IPS-18c (cell line): Measurements from ENCODE around the gene SOWAHB.
"Not testable (repeated sequence)": the region's sequence is repeated elsewhere in the genome, so short reads cannot be mapped to it uniquely, and the experiment has no call there.

Experiments
- H3K4me3 ChIP-seq: 2 replicates; pipeline ENCODE4 v1.7.0; 2013; ENCODE audit warnings: low read depth, mild to moderate bottlenecking, low read length, moderate library complexity; ENCODE audit not compliant: insufficient read depth
- H3K9me3 ChIP-seq: one replicate; pipeline ENCODE4 v1.6.1; 2013; ENCODE audit warnings: mild to moderate bottlenecking, low read length, moderate library complexity; ENCODE audit not compliant: control insufficient read depth, insufficient read depth

SOWAHB gene

DNA sequence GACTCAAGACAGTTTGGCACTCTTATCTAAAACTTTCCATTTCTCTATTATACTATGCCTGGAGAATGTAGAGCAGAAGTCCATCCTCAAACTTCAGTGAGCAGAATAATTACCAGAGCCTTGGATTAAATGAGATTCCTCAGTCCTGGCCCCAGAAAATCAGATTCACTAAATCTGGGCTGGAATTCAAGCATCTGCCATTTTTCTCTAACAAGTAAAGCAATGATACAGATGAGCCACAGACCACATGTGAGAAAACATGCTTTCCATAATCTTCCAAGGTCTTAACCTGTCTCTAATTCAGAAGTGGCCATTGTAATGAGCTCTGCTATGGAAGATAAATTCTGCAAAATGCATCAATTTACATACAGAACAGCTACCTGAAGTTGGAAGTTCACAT lies 25.4 kb downstream of the SOWAHB start:
- no peaks in the 10 kb centered on the region for H3K9me3 ChIP-seq
- H3K4me3 ChIP-seq, result no peak overlapping the region

DNA sequence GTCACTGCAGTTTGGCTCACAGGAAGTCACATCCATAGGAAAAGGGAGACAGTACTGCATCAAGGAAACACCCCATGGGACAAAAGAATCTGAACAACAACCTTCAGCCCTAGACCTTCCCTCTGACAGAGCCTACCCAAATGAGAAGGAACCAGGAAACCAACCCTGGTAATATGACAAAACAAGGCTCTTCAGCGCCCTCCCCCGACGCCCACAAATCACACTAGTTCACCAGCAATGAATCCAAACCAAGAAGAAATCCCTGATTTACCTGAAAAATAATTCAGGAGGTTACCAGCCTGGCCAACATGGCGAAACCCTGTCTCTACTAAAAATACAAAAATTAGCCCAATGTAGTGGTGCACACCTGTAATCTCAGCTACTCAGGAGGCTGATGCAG lies 29.2 kb downstream of the SOWAHB start:
- H3K4me3 ChIP-seq, H3K9me3 ChIP-seq: not testable (repeated sequence)

DNA sequence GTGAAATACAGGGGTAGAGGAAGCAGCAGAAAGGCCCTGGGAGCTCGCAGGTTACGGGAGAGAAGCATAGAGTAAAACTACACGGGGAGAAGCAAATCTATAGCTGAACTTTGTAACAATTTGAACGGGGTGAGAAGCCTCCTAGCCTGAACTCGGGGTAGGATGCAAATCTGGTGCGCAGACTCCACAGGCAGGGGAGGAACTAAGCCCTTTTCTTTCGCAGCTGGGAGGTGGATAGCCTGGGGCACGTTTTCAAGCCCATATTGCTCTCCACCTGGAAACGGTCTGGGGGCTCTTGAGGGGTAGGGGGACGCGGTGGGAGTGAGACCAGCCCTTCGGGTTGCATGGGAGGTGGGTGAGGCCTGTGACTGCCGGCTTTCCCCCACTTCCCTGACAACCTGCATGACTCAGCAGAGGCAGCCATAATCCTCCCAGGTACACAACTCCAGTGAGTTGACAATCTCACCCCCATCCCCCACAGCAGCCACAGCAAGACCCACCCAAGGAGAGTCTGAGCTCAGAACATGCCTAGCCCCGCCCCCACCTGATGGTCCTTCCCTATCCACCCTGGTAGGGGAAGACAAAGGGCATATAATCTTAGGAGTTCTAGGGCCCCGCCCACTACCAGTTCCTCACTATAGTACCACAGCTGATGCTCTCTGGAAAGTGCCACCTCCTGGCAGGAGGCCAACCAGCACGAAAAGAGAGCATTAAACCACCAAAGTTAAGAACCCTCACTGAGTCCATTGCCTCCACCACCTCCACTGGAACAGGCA lies 29.9 kb downstream of the SOWAHB start:
- Histone ChIP-seq H3K9me3 (no peaks in the 10 kb centered on the region), H3K4me3 (no peak overlapping the region)

DNA sequence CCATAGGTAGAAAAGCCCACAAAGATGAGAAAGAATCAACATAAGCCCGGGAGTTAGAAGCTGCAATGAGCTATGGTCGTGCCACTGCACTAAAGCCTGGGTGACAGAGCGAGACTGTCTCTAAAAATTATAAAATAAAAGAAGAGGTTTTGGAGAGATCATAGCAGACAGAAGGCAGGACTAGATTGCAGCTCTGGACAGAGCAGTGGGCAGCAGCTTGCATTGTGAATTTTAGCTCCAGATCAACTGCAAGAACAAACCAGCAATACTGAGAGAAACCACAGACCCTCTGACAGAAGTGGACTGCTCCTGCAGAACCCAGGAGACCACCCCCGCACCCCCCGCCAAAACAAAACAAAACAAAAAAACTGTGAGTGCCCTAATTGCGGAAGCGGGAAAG lies 30.6 kb downstream of the SOWAHB start:
- H3K9me3 ChIP-seq, result no peaks in the 10 kb centered on the region
- no peak overlapping the region for H3K4me3 ChIP-seq

DNA sequence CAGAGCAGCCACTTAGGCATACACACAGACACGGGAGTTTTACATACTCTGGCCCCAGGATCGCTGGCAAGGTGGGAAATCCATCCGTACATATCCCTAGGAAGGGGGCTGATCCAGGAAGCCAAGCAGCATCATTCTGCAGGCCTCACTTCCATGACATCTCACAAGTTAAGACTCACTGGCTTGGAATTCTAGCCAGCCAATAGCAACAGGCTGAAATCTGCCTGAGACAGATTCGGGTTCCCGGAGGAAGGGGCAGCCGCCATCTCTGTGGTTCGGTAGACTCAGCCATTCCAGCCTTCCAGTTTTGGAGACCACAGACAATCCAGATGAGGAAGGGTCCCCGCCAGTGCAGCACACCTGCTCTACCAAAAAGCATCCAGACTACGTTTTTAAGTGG lies 31.3 kb downstream of the SOWAHB start:
- Histone ChIP-seq H3K9me3 (no peaks in the 10 kb centered on the region), H3K4me3 (no peak overlapping the region)

DNA sequence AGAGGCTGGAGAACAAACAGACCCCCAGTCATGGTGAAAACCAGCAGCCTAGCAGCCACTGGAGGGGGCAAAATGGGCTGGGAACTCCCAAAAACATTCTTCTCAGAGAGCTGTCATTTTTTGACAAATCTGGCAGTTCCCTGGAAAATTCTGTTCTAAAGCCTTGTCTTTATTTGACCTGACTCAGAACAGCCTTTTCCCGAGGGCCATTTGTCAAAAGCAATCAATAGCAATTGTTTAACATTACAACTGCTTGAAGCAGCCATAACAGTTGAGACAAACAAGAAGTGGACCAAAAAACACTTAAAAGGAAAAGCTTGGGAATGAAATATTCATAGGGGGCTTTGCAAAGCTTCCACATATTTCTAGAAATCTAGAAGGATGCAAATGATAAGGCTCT lies 39.6 kb downstream of the SOWAHB start:
- no peaks in the 10 kb centered on the region for H3K9me3 ChIP-seq
- H3K4me3 ChIP-seq, result no peak overlapping the region

DNA sequence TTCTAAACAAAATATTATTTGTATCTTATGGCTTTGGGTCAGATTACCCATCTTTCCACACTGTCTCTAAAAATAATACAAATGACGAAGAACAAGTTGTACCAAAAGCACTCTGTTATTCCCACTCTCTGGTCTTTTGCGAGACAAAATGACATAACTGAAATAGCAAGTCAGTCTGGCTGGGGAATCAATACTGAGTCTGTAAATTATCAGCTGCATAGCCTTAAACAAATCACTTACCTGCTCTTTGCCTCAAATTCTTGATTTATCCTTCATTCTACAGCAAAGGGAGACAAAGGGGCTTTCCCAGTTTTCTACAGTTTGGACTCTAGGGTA lies 40.9 kb downstream of the SOWAHB start:
- H3K4me3 ChIP-seq, result no peak overlapping the region
- H3K9me3 ChIP-seq, result no peaks in the 10 kb centered on the region

DNA sequence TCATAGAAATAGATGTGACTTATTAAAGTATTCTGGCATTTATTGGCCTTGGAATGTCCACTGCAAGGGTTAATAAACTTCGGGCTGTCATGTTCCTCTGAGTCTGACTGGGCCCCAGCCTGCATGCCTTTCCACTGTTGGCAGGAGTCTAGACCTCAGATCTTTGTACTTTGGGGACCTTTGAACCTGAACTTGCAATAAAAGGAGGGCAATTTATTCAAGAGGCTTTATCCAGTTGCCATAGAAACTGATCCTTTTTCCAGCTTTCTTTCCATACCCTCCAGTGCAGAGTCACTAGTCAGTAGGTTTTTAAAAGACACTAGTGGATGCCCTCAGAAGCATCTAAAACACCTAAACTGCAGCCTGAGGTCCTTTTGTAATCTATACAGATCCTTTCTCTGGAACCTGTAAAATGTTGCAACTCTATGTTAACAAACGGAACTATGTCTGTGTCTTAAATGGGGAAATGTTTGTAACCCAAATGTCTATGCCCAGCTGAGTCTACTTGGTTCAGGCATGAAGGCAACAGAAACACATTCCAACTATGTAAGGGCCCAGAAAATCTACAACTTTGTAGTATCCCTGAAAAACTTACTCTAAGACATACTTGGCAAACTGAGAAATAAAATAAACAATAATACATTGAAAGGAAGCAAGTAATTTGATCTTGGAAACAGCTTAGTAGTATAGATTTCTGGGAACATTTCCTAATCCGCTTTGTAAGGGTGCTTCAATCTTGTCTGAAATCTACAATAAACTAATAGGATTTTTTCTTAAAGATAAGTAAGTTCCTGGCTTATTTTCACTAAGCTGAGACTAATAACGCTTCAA lies 41.5 kb downstream of the SOWAHB start:
- Histone ChIP-seq H3K4me3 (no peak overlapping the region), H3K9me3 (no peaks in the 10 kb centered on the region)

DNA sequence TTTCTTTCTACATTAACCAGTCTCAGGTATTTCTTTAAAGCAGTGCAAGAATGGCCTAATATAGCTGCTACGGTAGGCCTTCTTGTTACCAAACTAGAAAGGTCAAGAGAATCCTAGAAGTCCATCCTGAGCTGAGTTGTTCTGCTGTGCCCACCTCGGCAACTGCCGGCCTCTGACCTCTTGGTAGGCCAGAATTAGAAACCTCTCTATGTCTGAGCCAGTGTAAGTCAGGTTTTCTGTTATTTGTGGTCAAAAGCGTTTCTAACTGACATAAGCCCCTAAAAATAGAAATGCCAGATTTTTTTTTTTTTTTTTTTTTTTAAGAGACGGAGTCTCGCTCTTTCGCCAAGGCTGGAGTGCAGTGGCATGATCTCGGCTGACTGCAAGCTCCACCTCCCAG lies 43.1 kb downstream of the SOWAHB start:
- Histone ChIP-seq H3K9me3 (no peaks in the 10 kb centered on the region), H3K4me3 (no peak overlapping the region)

DNA sequence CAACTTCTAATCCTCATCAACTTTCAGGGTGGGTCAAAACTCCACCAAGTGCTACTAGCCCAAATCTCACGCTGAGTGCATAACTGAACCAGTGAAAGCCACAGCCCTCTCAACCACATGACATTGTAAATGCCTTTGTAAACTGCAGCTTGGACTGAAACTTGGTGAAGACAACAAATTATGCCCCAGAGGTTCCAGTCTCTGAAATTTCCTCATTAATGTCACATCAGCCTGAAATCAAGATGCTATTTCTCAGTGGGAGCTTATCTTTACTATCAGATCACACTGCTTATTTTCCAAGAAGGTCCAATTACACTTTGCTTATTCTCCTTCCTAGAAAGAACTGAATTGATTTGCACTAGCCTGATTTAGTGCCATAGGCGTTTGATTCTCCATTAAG lies 46.6 kb downstream of the SOWAHB start:
- Histone ChIP-seq H3K9me3 (no peaks in the 10 kb centered on the region), H3K4me3 (no peak overlapping the region)

DNA sequence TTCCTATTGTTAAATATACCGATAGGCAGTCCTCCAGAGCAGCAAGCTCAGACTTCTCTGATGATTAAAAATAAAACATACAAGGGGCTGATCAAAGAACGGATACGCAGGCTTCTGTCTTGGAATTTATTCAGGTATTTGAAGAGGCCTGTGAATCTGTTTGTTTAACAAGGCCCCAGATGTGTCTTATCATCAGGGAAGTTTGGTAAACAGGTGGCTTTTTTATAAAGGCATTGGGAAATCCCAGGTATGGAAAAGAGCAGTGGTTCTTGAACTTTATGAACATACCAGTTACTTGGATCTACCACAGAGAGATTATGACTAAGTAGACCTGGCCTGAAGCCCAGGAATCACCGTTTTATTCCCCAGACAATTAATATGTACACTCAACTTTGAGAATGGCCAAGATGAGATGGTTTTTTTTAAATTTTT lies 47.9 kb downstream of the SOWAHB start:
- H3K4me3 ChIP-seq, result no peak overlapping the region

More for the DNA sequence above, 47.9 kb downstream of the SOWAHB start:
- no peaks in the 10 kb centered on the region for H3K9me3 ChIP-seq
